A673 (cell line): ENCODE data around the gene GALNT18. TPM values are rescaled to one million over a fixed set of nuclear protein-coding genes. Genes with fewer than 3 reads are reported as not detected.

Experiments
- BruUV-seq: library from RNA; stranded (reverse); fragments of 400-500 nt; replicated peaks from 2 replicates; lab custom pipeline; 2021; lab: Mats Ljungman, UMichigan
- CTCF ChIA-PET: fragments of 300-600 bp; sonication (Branson Sonifier 250); formaldehyde crosslinking; loops from one replicate; lab custom pipeline; 2022; ENCODE audit warnings: antibody characterized with exemption; lab: Charles Lee
- POLR2A ChIA-PET: fragments of 300-600 bp; sonication (Branson Sonifier 250); formaldehyde crosslinking; loops from one replicate; lab custom pipeline; 2022; ENCODE audit warnings: antibody characterized with exemption; ENCODE audit not compliant: low non-redundant PET; lab: Charles Lee
- DNase-seq: peaks from one replicate; pipeline ENCODE4 v3.0.0-alpha.2; 2015; ENCODE audit warnings: low spot score
- H3K27ac ChIP-seq: fragments of 200-600 bp; sonication (generic); 2 replicates; pipeline ENCODE4 v1.5.1; 2016; ENCODE audit warnings: mixed run types, low read depth, mild to moderate bottlenecking, mixed read lengths, antibody characterized with exemption, low read length; ENCODE audit not compliant: poor library complexity, severe bottlenecking
- H3K27me3 ChIP-seq: fragments of 200-600 bp; sonication (generic); replicated peaks from 2 replicates; pipeline ENCODE4 v1.6.1; 2017; ENCODE audit warnings: mixed run types, low read depth, mild to moderate bottlenecking, mixed read lengths, antibody characterized with exemption, low read length; ENCODE audit not compliant: insufficient read depth, poor library complexity
- H3K36me3 ChIP-seq: fragments of 200-600 bp; sonication (generic); 2 replicates; pipeline ENCODE4 v1.6.1; 2016; ENCODE audit warnings: mixed run types, mild to moderate bottlenecking, mixed read lengths, antibody characterized with exemption, low read length; ENCODE audit not compliant: insufficient read depth, poor library complexity, severe bottlenecking
- H3K4me1 ChIP-seq: fragments of 200-600 bp; sonication (generic); 2 replicates; pipeline ENCODE4 v1.6.1; 2017; ENCODE audit warnings: mixed run types, mild to moderate bottlenecking, mixed read lengths, antibody characterized with exemption, low read length; ENCODE audit not compliant: insufficient read depth, poor library complexity, severe bottlenecking
- H3K4me3 ChIP-seq: fragments of 200-600 bp; sonication (generic); 2 replicates; pipeline ENCODE4 v1.5.1; 2016; ENCODE audit warnings: low read depth, mixed run types, mild to moderate bottlenecking, mixed read lengths, low read length; ENCODE audit not compliant: poor library complexity, severe bottlenecking
- H3K9me3 ChIP-seq: fragments of 200-600 bp; sonication (generic); 2 replicates; pipeline ENCODE4 v1.6.1; 2016; ENCODE audit warnings: mixed run types, low read depth, mild to moderate bottlenecking, mixed read lengths, antibody characterized with exemption, low read length; ENCODE audit not compliant: poor library complexity, severe bottlenecking
- EZH2 ChIP-seq: fragments of 200-600 bp; sonication (generic); IDR thresholded peaks from 2 replicates; pipeline ENCODE4 v1.6.1; 2017; ENCODE audit warnings: borderline replicate concordance, low read depth, mild to moderate bottlenecking, mixed read lengths, antibody characterized with exemption, low read length; ENCODE audit not compliant: poor library complexity, severe bottlenecking
- intact Hi-C: fragments of 100-400 bp; cut with micrococcal nuclease; formaldehyde crosslinking; loops from one replicate; pipeline ENCODE4 v1.10.0; 2022; ENCODE audit not compliant: unreplicated experiment
- total RNA-seq: library from RNA; stranded (reverse); gene quantifications from 2 replicates; pipeline ENCODE4 v1.2.3, GENCODE V29; 2021
- TF ChIP-seq, protein P1 (sequence below): fragments of 300-800, 200-600 bp; sonication (generic); conservative IDR thresholded peaks from 2 replicates; pipeline ENCODE4 v1.5.1; 2017; ENCODE audit warnings: low read depth, mild to moderate bottlenecking, antibody characterized with exemption, low read length, moderate library complexity, mixed read lengths

GALNT18 gene
- total RNA-seq, 1 experiment from 2014 or later, result 0.37 TPM

DNA sequence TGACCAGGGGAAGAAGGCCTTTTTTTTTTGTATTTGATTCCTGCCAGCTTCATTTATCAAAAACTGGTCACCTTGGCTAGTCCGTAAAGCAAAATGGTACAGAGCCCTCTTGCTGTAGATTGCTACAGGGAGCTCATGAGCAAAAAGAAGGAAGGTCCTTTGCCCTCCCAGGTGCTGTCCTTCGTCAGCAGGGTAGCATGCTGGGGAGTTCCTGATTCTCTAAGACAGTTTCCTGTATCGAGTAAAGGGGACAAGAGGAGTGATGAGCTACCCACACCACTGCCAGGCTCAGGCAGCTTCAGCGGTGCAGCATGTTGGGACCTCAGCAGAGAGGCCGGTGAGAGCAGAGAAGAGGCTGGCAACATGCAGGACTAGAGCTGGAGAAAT is 200.9 kb downstream of the GALNT18 start:
- ChIA-PET POLR2A (no interaction called here), CTCF (no interaction called here)
- Histone ChIP-seq H3K4me3 (no peak overlapping the region), H3K27ac (no peak overlapping the region), H3K4me1 (no peaks in the 10 kb centered on the region), H3K36me3 (no peaks in the 10 kb centered on the region), H3K27me3 (no peaks in the 10 kb centered on the region), H3K9me3 (no peaks in the 10 kb centered on the region)
- TF ChIP-seq, protein P1, sequence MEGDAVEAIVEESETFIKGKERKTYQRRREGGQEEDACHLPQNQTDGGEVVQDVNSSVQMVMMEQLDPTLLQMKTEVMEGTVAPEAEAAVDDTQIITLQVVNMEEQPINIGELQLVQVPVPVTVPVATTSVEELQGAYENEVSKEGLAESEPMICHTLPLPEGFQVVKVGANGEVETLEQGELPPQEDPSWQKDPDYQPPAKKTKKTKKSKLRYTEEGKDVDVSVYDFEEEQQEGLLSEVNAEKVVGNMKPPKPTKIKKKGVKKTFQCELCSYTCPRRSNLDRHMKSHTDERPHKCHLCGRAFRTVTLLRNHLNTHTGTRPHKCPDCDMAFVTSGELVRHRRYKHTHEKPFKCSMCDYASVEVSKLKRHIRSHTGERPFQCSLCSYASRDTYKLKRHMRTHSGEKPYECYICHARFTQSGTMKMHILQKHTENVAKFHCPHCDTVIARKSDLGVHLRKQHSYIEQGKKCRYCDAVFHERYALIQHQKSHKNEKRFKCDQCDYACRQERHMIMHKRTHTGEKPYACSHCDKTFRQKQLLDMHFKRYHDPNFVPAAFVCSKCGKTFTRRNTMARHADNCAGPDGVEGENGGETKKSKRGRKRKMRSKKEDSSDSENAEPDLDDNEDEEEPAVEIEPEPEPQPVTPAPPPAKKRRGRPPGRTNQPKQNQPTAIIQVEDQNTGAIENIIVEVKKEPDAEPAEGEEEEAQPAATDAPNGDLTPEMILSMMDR, result no peak
- no peak for TF ChIP-seq EZH2
- DNase-seq, result no peak
- BruUV-seq, result no TSS peak
- intact Hi-C loops, result no loop called here

DNA sequence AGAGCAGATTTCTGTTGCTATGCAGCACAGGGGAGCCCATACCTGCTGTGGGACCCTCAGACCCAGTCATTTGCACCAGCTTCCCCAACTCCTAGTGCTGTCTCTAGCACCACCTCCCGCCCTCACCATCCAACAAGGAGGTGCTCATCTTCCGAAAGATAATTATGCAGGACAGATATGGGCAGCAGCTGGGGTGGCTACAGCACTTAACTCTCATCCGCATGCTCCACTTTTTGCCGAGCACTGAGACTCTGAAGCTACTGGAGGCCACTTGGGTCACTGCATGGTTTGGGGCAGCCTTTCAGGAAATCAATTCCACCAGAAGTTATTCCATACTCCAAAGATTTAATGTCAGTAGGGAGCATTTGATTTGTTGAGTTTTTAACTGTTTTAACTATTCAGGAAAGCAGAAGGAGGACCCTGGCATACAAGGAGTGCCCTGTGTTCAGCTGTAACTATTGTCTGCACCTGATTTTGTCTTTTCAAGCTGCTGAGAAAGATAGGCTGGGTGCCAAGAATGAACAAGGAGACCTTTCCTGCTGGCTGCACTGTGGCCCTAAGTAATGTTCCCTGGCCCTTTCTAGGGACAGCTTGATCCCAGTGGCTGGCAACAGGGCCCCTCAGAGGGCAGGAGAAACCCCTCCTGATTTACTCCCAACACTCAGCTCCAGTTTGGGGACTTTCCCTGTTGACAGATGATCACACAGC is 201.5 kb downstream of the GALNT18 start:
- Histone ChIP-seq H3K36me3 (no peaks in the 10 kb centered on the region), H3K27ac (no peak overlapping the region), H3K27me3 (no peaks in the 10 kb centered on the region), H3K9me3 (no peaks in the 10 kb centered on the region), H3K4me3 (no peak overlapping the region), H3K4me1 (no peaks in the 10 kb centered on the region)
- intact Hi-C loops, result no loop called here
- ChIA-PET CTCF (no interaction called here), POLR2A (no interaction called here)
- no peak for DNase-seq
- TF ChIP-seq EZH2, result no peak
- TF ChIP-seq, protein P1, result no peak
- BruUV-seq, result no TSS peak

DNA sequence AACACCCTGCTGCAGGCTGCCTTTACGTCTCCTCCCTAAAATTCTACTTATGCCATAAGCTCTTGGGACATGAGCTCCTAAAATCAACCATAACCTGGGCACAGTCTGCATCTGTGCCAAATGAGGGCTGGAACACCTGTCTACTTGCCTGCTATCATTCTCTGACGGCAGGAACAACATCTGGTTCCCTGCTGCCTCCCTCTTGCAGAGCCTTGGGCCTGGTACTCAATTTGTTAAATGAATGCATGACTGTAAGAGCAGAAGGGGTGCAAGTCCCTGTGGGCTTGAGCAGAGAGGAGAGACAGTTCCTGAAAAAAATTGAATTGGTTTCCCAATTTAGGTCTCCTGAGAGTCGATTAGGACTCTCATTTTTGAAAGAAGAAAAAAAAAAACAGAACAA is 202.1 kb downstream of the GALNT18 start:
- POLR2A ChIA-PET, result no interaction called here
- CTCF ChIA-PET, result no interaction called here
- DNase-seq, result no peak

More for the DNA sequence above, 202.1 kb downstream of the GALNT18 start:
- Histone ChIP-seq H3K27me3 (no peaks in the 10 kb centered on the region), H3K27ac (no peak overlapping the region), H3K4me1 (no peaks in the 10 kb centered on the region), H3K36me3 (no peaks in the 10 kb centered on the region), H3K4me3 (no peak overlapping the region), H3K9me3 (no peaks in the 10 kb centered on the region)
- intact Hi-C loops, result no loop called here
- BruUV-seq, result no TSS peak
- TF ChIP-seq, protein P1, result no peak
- no peak for TF ChIP-seq EZH2
